ENCODE measurements around the gene GPT2. TPM values are rescaled to one million over a fixed set of nuclear protein-coding genes. Genes with fewer than 3 reads are reported as not detected.

The GPT2 gene
- total and polyA plus RNA-seq, 2 donors (not counting 3 experiments of a cell fraction or from before 2014, with no cell fraction given): 10.8 to 17.9 TPM

DNA sequence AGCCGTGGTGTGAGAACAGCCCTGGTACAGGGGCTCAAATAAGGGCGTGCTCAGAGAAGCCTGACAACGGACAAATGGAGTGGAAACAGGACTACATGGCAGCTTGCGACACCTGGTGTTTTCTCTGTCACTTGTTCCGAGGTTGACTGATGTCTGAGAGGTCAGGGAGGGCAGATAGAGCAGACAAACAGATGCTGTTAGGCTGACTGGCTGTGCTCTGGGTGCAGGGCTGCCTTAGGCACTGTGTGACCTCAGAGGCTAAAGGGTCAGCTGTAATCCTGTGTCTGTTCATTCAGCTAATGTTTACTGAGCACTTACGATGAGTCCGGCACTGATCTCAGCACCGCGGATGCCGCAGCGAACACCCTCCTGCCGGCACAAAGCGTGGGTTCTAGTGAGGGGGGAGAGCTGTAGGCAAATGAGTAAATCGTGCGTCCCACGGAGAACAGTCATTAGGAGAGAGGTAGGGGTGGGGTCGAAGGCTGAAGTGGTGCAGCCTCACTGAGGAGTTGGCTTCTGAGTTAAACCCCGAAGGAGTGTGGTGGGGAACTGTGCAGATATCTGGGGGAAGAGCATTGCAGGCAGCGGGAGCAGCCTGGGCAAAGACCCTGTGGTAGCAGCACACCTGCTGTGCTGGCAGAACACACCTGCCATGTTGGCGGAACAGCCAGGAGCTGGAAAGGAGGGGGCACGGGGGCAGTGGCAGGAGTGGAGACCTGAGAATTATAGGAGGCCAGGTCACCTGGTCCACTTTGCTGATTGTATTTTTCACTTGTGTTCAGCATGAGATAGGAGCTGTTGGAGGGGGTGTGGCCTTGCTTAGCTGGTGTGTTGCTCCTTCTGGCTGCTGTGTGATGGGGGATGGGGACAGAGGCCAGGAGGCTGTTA is 35.0 kb downstream of the GPT2 start:
- no peaks in the 10 kb centered on the region for H3K4me1 ChIP-seq (ENCODE audit: control insufficient read depth, extremely low read depth, insufficient read depth, low read length)
- H3K4me3 ChIP-seq (replicated peaks in 1 of 3; ENCODE audit: insufficient read depth in 1 of 3, low read depth in 1 of 3, low read length in 3 of 3): no peak overlapping the region
- H3K79me2 ChIP-seq (ENCODE audit: control insufficient read depth, insufficient read depth, low read length): no peaks in the 10 kb centered on the region
- H3K9me1 ChIP-seq (replicated peaks; ENCODE audit: control insufficient read depth, extremely low read depth, insufficient read depth, low read length): no peaks in the 10 kb centered on the region
- H2AFZ ChIP-seq (ENCODE audit: low read depth, low read length): no peak overlapping the region
- CTCF ChIA-PET: interaction anchor here (1.6 to 2.8 kb wide), 3 partner anchors 11 to 65 kb away, joined by 10 to 14 read pairs (median 10); no protein-coding TSS in a partner anchor
- no peaks in the 10 kb centered on the region for H3K27me3 ChIP-seq (ENCODE audit: control insufficient read depth in 2 of 2, insufficient read depth in 2 of 2, low read length in 2 of 2)
- POLR2A ChIA-PET: no interaction called here
- H3K27ac ChIP-seq (ENCODE audit: insufficient read depth, low read depth, low read length): no peak overlapping the region
- H3K9me3 ChIP-seq (replicated peaks; ENCODE audit: control insufficient read depth, insufficient read depth, low read length): no peaks in the 10 kb centered on the region
- no peak overlapping the region for H3K4me2 ChIP-seq (ENCODE audit: insufficient read depth, low read length)
- DNase-seq (ENCODE audit: low read depth, low spot score) (no peak), FAIRE-seq (no peak)
- no peak overlapping the region for H3K9ac ChIP-seq (replicated peaks; ENCODE audit: extremely low read depth, insufficient read depth, low read length)
- intact Hi-C loops (cut with micrococcal nuclease): no loop called here
- H4K20me1 ChIP-seq (replicated peaks; ENCODE audit: control insufficient read depth, extremely low read depth, insufficient read depth, low read length): no peaks in the 10 kb centered on the region
- peaks cover 0 to 14% of the 10 kb centered on the region in 2 experiments for H3K36me3 ChIP-seq (ENCODE audit: control insufficient read depth in 2 of 2, extremely low read depth in 1 of 2, insufficient read depth in 2 of 2, low read length in 2 of 2)
- no peak for TF ChIP-seq GATA2 (IDR thresholded peaks at IDR 0.05; ENCODE audit: insufficient read depth, insufficient read length, low read depth, low read length)
- TF ChIP-seq MYC (IDR thresholded peaks at IDR 0.05; ENCODE audit: low read depth, low read length): no peak
- TF ChIP-seq, protein P1, sequence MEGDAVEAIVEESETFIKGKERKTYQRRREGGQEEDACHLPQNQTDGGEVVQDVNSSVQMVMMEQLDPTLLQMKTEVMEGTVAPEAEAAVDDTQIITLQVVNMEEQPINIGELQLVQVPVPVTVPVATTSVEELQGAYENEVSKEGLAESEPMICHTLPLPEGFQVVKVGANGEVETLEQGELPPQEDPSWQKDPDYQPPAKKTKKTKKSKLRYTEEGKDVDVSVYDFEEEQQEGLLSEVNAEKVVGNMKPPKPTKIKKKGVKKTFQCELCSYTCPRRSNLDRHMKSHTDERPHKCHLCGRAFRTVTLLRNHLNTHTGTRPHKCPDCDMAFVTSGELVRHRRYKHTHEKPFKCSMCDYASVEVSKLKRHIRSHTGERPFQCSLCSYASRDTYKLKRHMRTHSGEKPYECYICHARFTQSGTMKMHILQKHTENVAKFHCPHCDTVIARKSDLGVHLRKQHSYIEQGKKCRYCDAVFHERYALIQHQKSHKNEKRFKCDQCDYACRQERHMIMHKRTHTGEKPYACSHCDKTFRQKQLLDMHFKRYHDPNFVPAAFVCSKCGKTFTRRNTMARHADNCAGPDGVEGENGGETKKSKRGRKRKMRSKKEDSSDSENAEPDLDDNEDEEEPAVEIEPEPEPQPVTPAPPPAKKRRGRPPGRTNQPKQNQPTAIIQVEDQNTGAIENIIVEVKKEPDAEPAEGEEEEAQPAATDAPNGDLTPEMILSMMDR (IDR thresholded peaks at IDR 0.05; ENCODE audit: extremely low read depth in 1 of 2, insufficient read depth in 1 of 2, low read depth in 1 of 2, low read length in 2 of 2): no peak
- TF ChIP-seq, protein P2, sequence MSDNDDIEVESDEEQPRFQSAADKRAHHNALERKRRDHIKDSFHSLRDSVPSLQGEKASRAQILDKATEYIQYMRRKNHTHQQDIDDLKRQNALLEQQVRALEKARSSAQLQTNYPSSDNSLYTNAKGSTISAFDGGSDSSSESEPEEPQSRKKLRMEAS (IDR thresholded peaks at IDR 0.05; ENCODE audit: insufficient read depth, insufficient read length): no peak
- TF ChIP-seq POLR2AphosphoS5 (IDR thresholded peaks at IDR 0.05; ENCODE audit: insufficient read depth, low read depth, low read length): no peak
- no peak for TF ChIP-seq EZH2 (IDR thresholded peaks at IDR 0.05; ENCODE audit: borderline replicate concordance, low read depth, low read length, severe bottlenecking)
- no peak for TF ChIP-seq POLR2A (IDR thresholded peaks at IDR 0.05; ENCODE audit: low read depth, low read length)
- TF ChIP-seq JUN (IDR thresholded peaks at IDR 0.05; ENCODE audit: borderline replicate concordance, insufficient read depth, insufficient read length, low read depth): no peak
- TF ChIP-seq FOS (IDR thresholded peaks at IDR 0.05; ENCODE audit: borderline replicate concordance, insufficient read depth, low read length): no peak
- dilution Hi-C loops (cut with MboI; ENCODE audit: extremely low pct_ligation_motif_present, low sequenced_read_pairs): no loop called here
- no TSS peak for BruUV-seq (replicated peaks)

Measured in endothelial cell of umbilical vein (primary cell).